H1 (cell line): ENCODE data around the gene NEGR1. TPM values are rescaled to one million over a fixed set of nuclear protein-coding genes. Genes with fewer than 3 reads are reported as not detected.

Experiments
- CTCF ChIA-PET: fragments of 300-600 bp; sonication (Branson Sonifier 250); formaldehyde crosslinking; loops from one replicate; lab custom pipeline; 2021; ENCODE audit not compliant: partially characterized antibody; lab: Charles Lee
- POLR2A ChIA-PET: fragments of 300-600 bp; sonication (Branson Sonifier 250); formaldehyde crosslinking; loops from one replicate; lab custom pipeline; 2021; ENCODE audit warnings: inconsistent platforms; ENCODE audit not compliant: partially characterized antibody; lab: Charles Lee
- DNase-seq, 2 experiments: peaks; one replicate each; pipeline versions ENCODE4 v3.0.0 to v3.0.0-alpha.2; 2010 to 2022; ENCODE audit warnings: low spot score in 2 of 2, low read depth in 1 of 2, mixed read lengths in 1 of 2
- FAIRE-seq: peaks from 2 replicates; lab custom pipeline; 2011; peaks lifted over from hg19 to GRCh38; lab: Jason Lieb, UNC
- H2AFZ ChIP-seq: 2 replicates; pipeline ENCODE4 v1.8.1; 2012; ENCODE audit warnings: low read length, inconsistent platforms
- H2AK5ac ChIP-seq: 2 replicates; pipeline ENCODE4 v1.6.1; 2013; ENCODE audit warnings: low read depth, low read length
- H2BK120ac ChIP-seq: replicated peaks from 2 replicates; pipeline ENCODE3; 2013; ENCODE audit warnings: low read depth, low read length, inconsistent platforms
- H2BK12ac ChIP-seq: 2 replicates; pipeline ENCODE4 v1.6.1; 2013; ENCODE audit warnings: low read depth, low read length
- H2BK15ac ChIP-seq: 2 replicates; pipeline ENCODE4 v1.6.1; 2013; ENCODE audit warnings: low read length
- H2BK20ac ChIP-seq: 2 replicates; pipeline ENCODE4 v1.6.1; 2013; ENCODE audit warnings: low read length
- H2BK5ac ChIP-seq: 2 replicates; pipeline ENCODE4 v1.6.1; 2013; ENCODE audit warnings: low read depth, low read length
- H3K14ac ChIP-seq: 2 replicates; pipeline ENCODE4 v1.6.1; 2013; ENCODE audit warnings: inconsistent platforms; ENCODE audit not compliant: insufficient read length
- H3K18ac ChIP-seq: 2 replicates; pipeline ENCODE4 v1.6.1; 2013; ENCODE audit warnings: low read length; ENCODE audit errors: extremely low read depth
- H3K23ac ChIP-seq: 2 replicates; pipeline ENCODE4 v1.6.1; 2013; ENCODE audit warnings: inconsistent platforms; ENCODE audit not compliant: insufficient read length
- H3K23me2 ChIP-seq: 2 replicates; pipeline ENCODE4 v1.6.1; 2013; ENCODE audit warnings: low read depth, low read length
- H3K27ac ChIP-seq: 2 replicates; pipeline ENCODE4 v1.6.1; 2011; ENCODE audit warnings: low read depth, low read length, inconsistent platforms
- H3K27me3 ChIP-seq, 4 experiments: replicated peaks in 1 of 4; 1 replicate in 1 of 4; 2 replicates in 3 of 4; pipeline versions ENCODE4 v1.6.1 to v1.8.1; 2011 to 2013; ENCODE audit warnings: low read length in 3 of 4, mild to moderate bottlenecking in 3 of 4, inconsistent platforms in 2 of 4, mixed read lengths in 2 of 4, moderate library complexity in 1 of 4; ENCODE audit not compliant: control insufficient read depth in 3 of 4, insufficient read depth in 3 of 4; ENCODE audit errors: extremely low read depth in 1 of 4
- H3K36me3 ChIP-seq, 4 experiments: 2 replicates each; pipeline versions ENCODE4 v1.6.1 to v1.8.1; 2011 to 2013; ENCODE audit warnings: mild to moderate bottlenecking in 4 of 4, low read length in 3 of 4, moderate library complexity in 2 of 4, control low read depth in 1 of 4, inconsistent platforms in 1 of 4; ENCODE audit not compliant: insufficient read depth in 4 of 4, control insufficient read depth in 2 of 4
- H3K4ac ChIP-seq: replicated peaks from 2 replicates; pipeline ENCODE3; 2013; ENCODE audit warnings: low read length, low read depth, mixed read lengths, inconsistent platforms; ENCODE audit not compliant: insufficient read length
- H3K4me1 ChIP-seq, 4 experiments: replicated peaks in 1 of 4; 1 replicate in 1 of 4; 2 replicates in 3 of 4; pipeline versions ENCODE4 v1.6.1 to v1.8.1; 2011 to 2013; ENCODE audit warnings: low read length in 3 of 4, inconsistent platforms in 2 of 4, mixed read lengths in 1 of 4; ENCODE audit not compliant: insufficient read depth in 4 of 4, control insufficient read depth in 3 of 4
- H3K4me2 ChIP-seq, 2 experiments: 2 replicates each; pipeline versions ENCODE4 v1.6.1 to v1.8.1; 2011 to 2013; ENCODE audit warnings: low read depth in 2 of 2, low read length in 2 of 2, control low read depth in 1 of 2, inconsistent platforms in 1 of 2, mild to moderate bottlenecking in 1 of 2; ENCODE audit not compliant: insufficient read depth in 1 of 2
- H3K4me3 ChIP-seq, 4 experiments: fragments of 200-600, 300-600 bp in 1 of 4; sonication (generic), shearing (Covaris generic), sonication (Bioruptor Twin) in 1 of 4; 2 replicates each; pipeline versions ENCODE4 v1.5.1 to v1.8.1; 2011 to 2016; ENCODE audit warnings: low read length in 4 of 4, low read depth in 3 of 4, control low read depth in 2 of 4, inconsistent platforms in 2 of 4, mild to moderate bottlenecking in 2 of 4, mixed read lengths in 1 of 4, moderate library complexity in 1 of 4; ENCODE audit not compliant: insufficient read depth in 2 of 4; ENCODE audit errors: extremely low read depth in 1 of 4
- H3K56ac ChIP-seq: replicated peaks from 2 replicates; pipeline ENCODE3; 2013; ENCODE audit warnings: low read depth, mild to moderate bottlenecking, mixed read lengths, low read length, inconsistent platforms; ENCODE audit not compliant: insufficient read length
- H3K79me1 ChIP-seq: 2 replicates; pipeline ENCODE4 v1.6.1; 2013; ENCODE audit warnings: low read depth, low read length, control low read depth
- H3K79me2 ChIP-seq, 2 experiments: 2 replicates each; pipeline versions ENCODE4 v1.6.1 to v1.8.1; 2012 to 2013; ENCODE audit warnings: low read length in 2 of 2, mild to moderate bottlenecking in 2 of 2, inconsistent platforms in 1 of 2; ENCODE audit not compliant: insufficient read depth in 2 of 2, control insufficient read depth in 1 of 2
- H3K9ac ChIP-seq, 4 experiments: replicated peaks in 1 of 4; 1 replicate in 1 of 4; 2 replicates in 3 of 4; pipeline versions ENCODE4 v1.6.1 to v1.8.1; 2011 to 2013; ENCODE audit warnings: low read depth in 3 of 4, low read length in 3 of 4, control low read depth in 2 of 4, mild to moderate bottlenecking in 2 of 4, moderate library complexity in 2 of 4, inconsistent platforms in 1 of 4; ENCODE audit errors: extremely low read depth in 1 of 4
- H3K9me3 ChIP-seq, 2 experiments: 2 replicates each; pipeline versions ENCODE4 v1.6.1 to v1.8.1; 2012 to 2013; ENCODE audit warnings: mild to moderate bottlenecking in 2 of 2, moderate library complexity in 2 of 2, control low read depth in 1 of 2, inconsistent platforms in 1 of 2, low read depth in 1 of 2, low read length in 1 of 2, mixed read lengths in 1 of 2; ENCODE audit not compliant: insufficient read depth in 2 of 2
- H4K20me1 ChIP-seq, 2 experiments: replicated peaks in 1 of 2; 2 replicates each; pipeline versions ENCODE3 to v1.8.1; 2011 to 2013; ENCODE audit warnings: inconsistent platforms in 2 of 2, low read length in 2 of 2, mild to moderate bottlenecking in 1 of 2; ENCODE audit not compliant: insufficient read depth in 2 of 2, control insufficient read depth in 1 of 2
- H4K5ac ChIP-seq: 2 replicates; pipeline ENCODE4 v1.6.1; 2013; ENCODE audit warnings: low read length, low read depth, mixed read lengths, inconsistent platforms; ENCODE audit not compliant: insufficient read length
- H4K8ac ChIP-seq: 2 replicates; pipeline ENCODE4 v1.8.0; 2013; ENCODE audit warnings: mild to moderate bottlenecking, moderate library complexity, low read length, inconsistent platforms; ENCODE audit not compliant: insufficient read depth; ENCODE audit errors: extremely low read depth
- H4K91ac ChIP-seq: replicated peaks from 2 replicates; pipeline ENCODE3; 2013; ENCODE audit warnings: low read length, mixed read lengths, inconsistent platforms; ENCODE audit not compliant: insufficient read length
- TBP ChIP-seq: IDR thresholded peaks from 2 replicates; pipeline ENCODE4 v1.6.1; 2011; ENCODE audit warnings: low read depth, low read length, improper control_type of control experiment
- WGBS, 2 experiments: shearing (Covaris generic) in 1 of 2; methylation state at CpG; one replicate each; pipeline versions ENCODE4 v1.1.6 to v1.1.7; 2013 to 2015; ENCODE audit warnings: low lambda C conversion rate in 2 of 2, mixed read lengths in 2 of 2, inconsistent platforms in 1 of 2, low coverage in 1 of 2, missing lambda C conversion rate in 1 of 2; ENCODE audit not compliant: insufficient replicate concordance in 2 of 2, insufficient coverage in 1 of 2, insufficient read length in 1 of 2; ENCODE audit errors: extremely low coverage in 1 of 2, missing lambda C conversion rate in 1 of 2; 5-methylcytosine and 5-hydroxymethylcytosine counted together
- polyA plus RNA-seq, 7 experiments: library from polyadenylated mRNA; depleted of rRNA in 3 of 7; stranded (reverse) in 5 of 7; unstranded in 2 of 7; fragments of >200 nt in 5 of 7; fragments of 200-250 nt in 2 of 7; gene quantifications; 1 replicate in 5 of 7; 2 replicates in 1 of 7; 4 replicates in 1 of 7; pipeline versions ENCODE4 v1.2.1 to v1.2.3, GENCODE V29; 2011 to 2013; ENCODE audit warnings: missing spikeins in 2 of 7, mixed read lengths in 2 of 7
- total RNA-seq: library from RNA; stranded (reverse); fragmentation: NEBNext Ultra II Directional; extraction: Animal tissue kit (Norgen Biotek cat#: 25700); gene quantifications from 2 replicates; pipeline ENCODE4 v1.2.1, GENCODE V29; 2021

Gene NEGR1
- total and polyA plus RNA-seq, 2 of the 8 experiments (the other 6 are each of a cell fraction or from before 2014, with no cell fraction given): 0.71 to 1.3 TPM

- Histone ChIP-seq H3K4me1 (no peaks in the 10 kb centered on the region), H3K14ac (no peak overlapping the region), H3K4me2 (no peak overlapping the region), H4K5ac (no peak overlapping the region), H3K4ac (no peak overlapping the region), H3K9me3 (no peaks in the 10 kb centered on the region), H3K9ac (no peak overlapping the region), H2AFZ (no peak overlapping the region), H2AK5ac (no peak overlapping the region), H3K23ac (no peak overlapping the region), H4K20me1 (no peaks in the 10 kb centered on the region), H3K79me1 (no peaks in the 10 kb centered on the region), H3K18ac (no peak overlapping the region), H3K27ac (no peak overlapping the region), H2BK20ac (no peak overlapping the region), H3K23me2 (no peaks in the 10 kb centered on the region), H2BK5ac (no peak overlapping the region), H4K8ac (no peak overlapping the region), H3K27me3 (no peaks in the 10 kb centered on the region), H3K56ac (no peak overlapping the region), H3K4me3 (no peak overlapping the region), H2BK120ac (no peak overlapping the region), H4K91ac (no peak overlapping the region), H2BK15ac (no peak overlapping the region), H2BK12ac (no peak overlapping the region), H3K36me3 (no peaks in the 10 kb centered on the region), H3K79me2 (no peaks in the 10 kb centered on the region)
- ChIA-PET POLR2A (no interaction called here), CTCF (no interaction called here)
- DNase-seq: no peak
- no peak for FAIRE-seq
- 95% methylated on average over 1 of the region's 1 CpG; no CpG with 5 or more reads in 1 of the 2 experiments for WGBS, 2 experiments
- TF ChIP-seq TBP: no peak
These were observed 587.3 kb downstream of the NEGR1 start for GRCh38 chr1:71695084-71695483.
